Measurements from ENCODE around the gene ABHD8.

The ABHD8 gene

DNA sequence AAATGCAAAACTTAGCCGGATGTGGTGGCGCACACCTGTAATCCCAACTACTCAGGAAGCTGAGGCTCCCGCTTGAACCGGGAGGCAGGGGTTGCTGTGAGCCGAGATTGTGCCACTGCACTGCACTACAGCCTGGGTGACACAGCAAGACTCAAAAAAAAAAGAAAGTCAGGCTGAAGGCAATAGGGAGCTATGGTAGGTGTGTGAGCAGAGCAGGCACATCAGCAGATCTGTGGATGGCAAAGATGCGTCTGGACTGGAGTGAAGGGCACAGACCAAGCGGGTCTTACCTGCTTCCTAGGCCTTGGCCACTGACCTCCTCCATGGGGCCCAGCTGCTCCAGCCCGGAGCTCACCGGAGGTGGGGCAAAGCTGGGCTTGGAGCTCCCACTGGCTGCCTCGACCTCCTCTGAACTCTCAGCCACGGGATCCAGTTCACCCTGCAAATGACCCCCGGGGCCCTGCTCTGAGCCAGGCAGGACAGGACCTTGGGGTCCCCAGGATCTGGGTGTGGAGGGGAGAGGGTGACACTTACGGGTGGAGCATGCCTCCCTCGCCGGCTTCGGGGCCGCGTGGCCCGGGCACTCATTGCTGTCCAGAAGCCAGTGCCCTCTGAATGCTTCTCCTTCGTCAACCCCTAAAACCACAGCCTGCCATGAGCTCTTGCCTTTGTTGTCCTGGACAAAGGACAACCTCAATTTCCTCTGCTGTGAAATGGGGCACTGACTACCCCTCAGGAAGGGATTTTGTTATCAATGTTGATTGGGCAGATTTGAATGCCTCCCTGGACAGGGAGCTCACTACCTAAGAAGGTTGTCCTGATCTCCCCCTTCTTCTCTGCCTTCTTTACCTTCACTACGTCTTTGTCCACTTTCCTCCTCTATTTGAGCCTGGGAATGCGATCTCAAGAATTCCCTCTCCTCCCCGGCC lies 39.2 kb downstream of the ABHD8 start:
- DNase-seq, result no peak

- DNase-seq, result no peak
Observed at GRCh38 chr19:17262557-17262956, 40.7 kb downstream of the ABHD8 start.

DNA sequence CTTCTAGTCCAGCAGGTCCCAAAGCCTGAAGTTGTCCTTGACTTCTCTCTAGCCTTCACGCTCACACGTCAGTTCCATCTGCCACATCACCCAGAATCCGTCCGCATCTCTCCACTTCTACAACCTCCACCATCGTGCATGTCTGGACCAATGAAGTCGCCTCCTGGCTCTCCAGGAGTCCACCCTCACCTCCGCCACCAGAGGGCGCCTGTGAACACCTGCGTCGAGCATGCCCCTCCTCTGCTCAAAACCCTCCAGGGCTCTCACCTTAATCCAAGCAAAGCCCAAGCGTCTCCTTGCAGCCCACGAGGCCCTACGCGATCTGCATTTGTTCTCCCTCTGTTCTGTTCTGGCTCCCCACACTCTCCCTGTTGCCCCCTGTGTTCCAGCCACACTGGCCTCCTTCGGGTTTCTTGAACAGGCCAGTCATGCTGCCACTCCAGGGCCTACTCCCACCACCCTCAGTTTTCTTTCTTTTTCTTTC lies 42.3 kb downstream of the ABHD8 start:
- DNase-seq, result peak; percentile 82

- DNase-seq, result no peak
Observed at GRCh38 chr19:17259934-17260333, 43.3 kb downstream of the ABHD8 start.

DNA sequence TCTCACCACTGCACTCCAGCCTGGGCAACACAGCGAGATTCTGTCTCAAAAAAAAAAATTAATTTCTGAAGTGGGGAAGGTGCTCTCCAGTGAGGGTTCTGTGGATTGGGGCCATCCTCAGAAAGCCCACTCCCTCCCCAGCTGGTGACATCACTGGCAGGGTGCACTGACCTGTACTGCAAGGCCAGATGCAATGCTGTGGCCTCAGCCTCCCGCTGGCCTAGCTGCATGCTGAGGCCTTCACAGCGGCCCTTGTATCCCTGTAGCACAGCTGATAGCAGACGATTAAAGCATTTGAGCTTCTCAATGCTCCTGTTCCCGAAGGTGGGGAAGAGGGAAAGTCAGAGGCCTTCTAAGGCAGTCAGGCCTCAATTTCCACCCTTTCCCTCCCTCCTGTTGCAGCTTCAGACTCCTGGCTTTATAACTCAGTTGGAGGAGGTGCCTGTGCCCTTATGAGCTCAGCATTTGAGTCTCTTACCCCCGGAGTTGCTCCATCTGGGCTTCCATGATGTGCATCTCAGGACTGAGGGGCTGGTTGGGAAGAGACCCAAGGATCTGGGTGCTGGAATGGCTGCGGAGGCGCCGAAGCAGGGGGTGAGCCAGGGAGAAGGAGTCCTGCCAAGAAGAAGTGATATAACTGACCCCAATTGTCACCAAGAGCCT lies 44.0 kb downstream of the ABHD8 start:
- DNase-seq, result no peak

- DNase-seq, result no peak
Observed at GRCh38 chr19:17256130-17256529, 47.1 kb downstream of the ABHD8 start.

- no peak for DNase-seq
Observed at GRCh38 chr19:17255150-17255621, 48.0 kb downstream of the ABHD8 start.

GRCh38 chr19:17254636-17255035 lies 48.6 kb downstream of the ABHD8 start:
- no peak for DNase-seq

DNA sequence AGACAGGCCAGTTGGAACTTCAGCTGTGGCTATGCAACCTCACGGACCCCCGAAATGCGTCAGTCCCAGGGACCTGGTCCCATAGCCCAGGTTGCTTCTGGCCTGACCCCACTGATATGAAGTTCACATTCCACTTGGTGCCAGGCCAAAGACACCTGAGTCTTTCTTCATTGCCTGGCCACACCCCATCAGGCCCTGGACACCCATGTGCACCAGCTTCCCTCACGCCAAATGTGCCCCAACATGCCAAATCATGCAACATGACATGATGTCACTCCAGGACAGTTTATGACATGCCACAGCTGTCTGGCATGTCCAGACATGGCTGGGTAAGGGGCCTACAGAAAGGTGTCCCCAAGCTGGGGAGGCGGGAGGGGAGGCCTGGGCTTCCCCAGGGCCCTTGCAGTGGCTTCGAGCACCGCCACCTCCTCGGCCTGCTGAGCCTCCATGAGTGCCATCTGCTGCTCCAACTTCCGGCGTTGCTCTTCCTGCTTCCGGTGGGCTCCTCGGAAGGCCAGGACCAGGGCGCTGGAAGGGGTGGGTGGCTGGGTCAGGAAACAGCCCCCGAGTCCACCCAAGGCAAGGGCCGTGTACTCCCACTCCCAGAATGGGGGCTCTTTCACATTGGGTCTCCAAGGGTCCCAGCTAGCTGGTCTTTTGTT lies 53.2 kb downstream of the ABHD8 start:
- DNase-seq, result no peak

GRCh38 chr19:17248011-17248776 lies 55.0 kb downstream of the ABHD8 start:
- peak; percentile 49 for DNase-seq

DNA sequence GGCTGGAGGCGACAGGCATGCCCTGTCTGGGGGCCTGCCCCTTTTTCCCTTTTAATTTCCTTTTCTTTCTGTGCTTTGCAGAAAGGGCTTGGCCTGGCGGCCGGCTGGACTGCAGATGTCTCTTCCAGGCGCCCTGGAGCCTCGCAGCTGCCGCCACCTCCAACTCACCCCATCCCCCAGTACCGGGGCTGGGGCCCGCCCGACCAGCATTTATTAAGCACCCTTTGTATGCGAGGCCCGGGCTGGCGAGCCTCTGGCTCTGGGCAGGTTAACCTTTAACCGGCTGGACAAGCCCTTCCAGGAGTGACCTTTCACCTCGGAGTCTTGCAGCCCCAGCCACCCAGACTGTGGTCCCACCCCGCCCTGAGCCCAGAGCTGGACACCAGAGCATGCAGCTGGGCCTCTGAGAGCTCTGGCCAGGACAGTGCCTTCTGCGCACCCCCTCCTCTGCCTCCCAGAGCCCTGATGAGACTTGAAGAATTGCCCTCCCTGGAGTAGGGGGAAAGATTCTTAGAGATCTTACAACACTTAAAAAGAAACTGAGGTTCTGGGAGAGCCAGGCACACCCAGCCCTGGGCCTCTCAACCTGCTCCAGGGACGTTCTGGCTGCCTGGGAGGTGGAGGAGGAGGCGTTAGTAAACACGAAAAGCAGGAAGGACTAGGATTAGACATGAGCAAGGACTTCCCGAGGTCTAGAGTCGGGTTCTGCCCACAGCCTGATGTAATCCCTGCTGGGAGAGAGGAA lies 56.4 kb downstream of the ABHD8 start:
- DNase-seq, result no peak

DNA sequence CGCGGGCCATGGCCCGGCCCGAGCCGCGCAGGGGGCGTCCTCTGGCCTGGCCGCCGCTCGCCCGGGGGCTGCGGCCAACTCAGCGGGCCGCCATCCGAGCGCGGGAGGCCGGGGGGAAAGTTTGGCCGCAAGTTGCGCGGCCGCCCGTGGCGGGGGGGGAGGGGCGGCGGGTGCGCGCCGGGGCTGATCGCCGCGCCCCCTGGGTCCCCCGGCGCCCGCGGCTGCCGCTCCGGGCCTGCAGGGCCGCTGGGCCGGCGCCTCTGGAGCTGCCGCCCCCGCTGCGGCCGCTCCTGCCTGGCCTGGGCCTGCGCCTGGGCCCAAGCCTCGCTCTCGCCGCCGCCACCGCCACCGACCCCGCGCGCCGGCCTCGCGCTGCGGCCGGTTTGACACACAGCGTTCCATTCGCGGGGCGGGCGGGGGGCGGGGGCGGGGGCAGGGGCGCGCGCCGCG lies 57.7 kb downstream of the ABHD8 start, which contains the start of gene NR2F6:
TSS of gene NR2F6 (minus strand) at position 385 of the 450 bp plus-strand sequence. CDS start 699 bp downstream, outside the sequence.
- DNase-seq, result no peak

DNA sequence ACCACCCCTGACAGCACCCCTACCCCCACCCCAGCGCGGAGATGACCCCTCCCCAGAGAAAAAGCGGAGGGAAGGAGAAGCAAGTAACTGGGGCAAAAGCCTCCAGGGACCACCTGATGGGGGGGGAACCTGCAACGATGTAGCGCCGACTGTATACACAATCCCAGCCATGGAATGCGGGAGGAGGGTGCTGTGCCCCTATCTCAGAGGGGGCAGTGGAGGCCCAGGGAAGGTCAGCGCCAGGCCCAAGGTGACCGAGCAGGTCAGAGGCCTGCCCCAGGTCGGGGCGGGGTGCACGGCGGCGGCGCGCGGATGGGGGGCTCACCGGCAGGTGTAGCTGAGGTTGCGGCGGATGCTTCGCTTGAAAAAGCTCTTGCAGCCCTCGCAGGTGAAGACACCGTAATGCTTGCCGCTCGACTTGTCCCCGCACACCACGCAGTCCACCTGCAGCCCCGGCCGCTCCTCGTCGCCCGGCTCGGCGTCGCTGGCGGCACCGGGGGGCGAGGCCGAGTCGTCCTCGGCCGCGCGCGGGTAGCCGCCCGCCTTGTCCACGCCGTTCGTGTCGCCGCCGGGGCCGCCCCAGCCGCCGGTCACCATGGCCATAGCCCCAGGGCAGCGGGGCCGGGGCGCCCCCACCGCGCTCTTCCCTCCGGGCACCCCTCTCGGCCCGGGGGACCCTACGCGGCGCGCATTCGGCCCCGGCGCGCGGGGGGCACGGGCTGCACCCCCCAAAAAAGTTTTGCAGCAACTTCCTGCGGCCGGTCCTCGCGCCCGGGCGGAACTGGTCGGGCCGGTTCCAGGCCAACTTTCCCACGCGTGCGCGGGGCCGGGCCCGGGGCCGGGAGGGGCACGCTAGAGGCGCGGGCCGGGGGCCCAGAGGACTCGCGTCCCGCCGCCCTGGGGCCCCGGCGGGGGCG lies 58.3 kb downstream of the ABHD8 start:
- DNase-seq, result no peak

DNA sequence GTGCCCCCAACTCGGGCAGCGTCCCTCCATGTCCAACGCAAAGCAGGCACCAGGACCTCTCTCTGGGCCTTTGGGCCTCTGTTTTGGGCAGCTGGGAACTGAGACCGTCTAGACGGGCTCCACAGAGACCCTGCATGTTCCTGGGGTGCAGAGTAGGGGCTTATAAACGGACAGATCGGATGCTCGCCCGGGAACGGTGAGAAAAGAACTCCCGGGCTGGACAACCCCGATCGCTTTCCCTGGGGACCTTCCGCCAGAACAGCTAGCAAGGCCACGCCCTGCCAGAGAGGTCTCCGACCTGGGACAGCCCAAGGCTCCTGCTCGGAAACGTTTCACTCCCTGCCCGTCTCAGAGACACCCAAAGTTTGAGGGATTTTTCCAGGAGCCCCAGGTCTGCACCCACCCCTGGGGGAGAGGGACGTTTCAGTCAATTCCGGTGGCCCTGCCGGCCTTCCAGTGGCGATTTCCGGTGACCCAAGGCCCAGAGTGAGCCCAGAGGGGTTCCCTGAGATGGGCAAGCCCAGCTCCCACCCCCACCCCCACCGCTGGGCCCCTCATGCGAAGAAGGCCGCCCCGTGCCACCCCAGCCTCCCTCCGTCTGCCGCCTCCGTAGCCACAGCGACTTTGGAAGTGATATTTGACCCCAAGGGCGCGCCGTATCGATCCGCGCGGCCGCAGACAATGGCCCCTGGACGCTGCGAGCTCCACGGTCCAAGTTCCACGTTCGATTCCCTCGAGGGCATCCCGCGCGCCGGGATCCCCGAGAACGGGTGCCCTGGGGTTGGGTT lies 59.2 kb downstream of the ABHD8 start:
- no peak for DNase-seq

GRCh38 chr19:17243211-17243829 lies 59.9 kb downstream of the ABHD8 start:
- no peak for DNase-seq

GRCh38 chr19:17242431-17243208 lies 60.6 kb downstream of the ABHD8 start:
- DNase-seq, result no peak

Data from NCI-H524 treated with DMSO at 0.1 percent for 48 hours (cell line).